Measurements from ENCODE around the gene PRKCD.

The PRKCD gene

GRCh38 chr3:53151870-53152660 is 8.9 kb upstream of the PRKCD start:
- Histone ChIP-seq H3K4me3 (ENCODE audit: low read length) (no peak overlapping the region), H3K27me3 (ENCODE audit: control insufficient read depth, insufficient read depth, low read length) (peaks cover 3% of the 10 kb centered on the region), H3K36me3 (ENCODE audit: control insufficient read depth, insufficient read depth, low read length) (no peaks in the 10 kb centered on the region), H3K9ac (ENCODE audit: low read length) (no peak overlapping the region), H3K4me1 (ENCODE audit: control insufficient read depth, insufficient read depth, low read length) (peaks cover 93% of the 10 kb centered on the region), H3K9me3 (ENCODE audit: control insufficient read depth, low read length) (no peaks in the 10 kb centered on the region)

- H3K4me1 ChIP-seq (ENCODE audit: control insufficient read depth, insufficient read depth, low read length): peaks cover 93% of the 10 kb centered on the region
- no peak overlapping the region for H3K4me3 ChIP-seq (ENCODE audit: low read length)
- H3K27me3 ChIP-seq (ENCODE audit: control insufficient read depth, insufficient read depth, low read length): peaks cover 3% of the 10 kb centered on the region
- H3K9ac ChIP-seq (ENCODE audit: low read length): no peak overlapping the region
- no peaks in the 10 kb centered on the region for H3K9me3 ChIP-seq (ENCODE audit: control insufficient read depth, low read length)
- H3K36me3 ChIP-seq (ENCODE audit: control insufficient read depth, insufficient read depth, low read length): no peaks in the 10 kb centered on the region
Measured at GRCh38 chr3:53153264-53153823, 7.7 kb upstream of the PRKCD start.

GRCh38 chr3:53153980-53154379 is 7.0 kb upstream of the PRKCD start:
- peaks cover 3% of the 10 kb centered on the region for H3K27me3 ChIP-seq (ENCODE audit: control insufficient read depth, insufficient read depth, low read length)
- peaks cover 98% of the 10 kb centered on the region for H3K4me1 ChIP-seq (ENCODE audit: control insufficient read depth, insufficient read depth, low read length)
- no peaks in the 10 kb centered on the region for H3K36me3 ChIP-seq (ENCODE audit: control insufficient read depth, insufficient read depth, low read length)
- H3K9ac ChIP-seq (ENCODE audit: low read length): no peak overlapping the region
- H3K9me3 ChIP-seq (ENCODE audit: control insufficient read depth, low read length): no peaks in the 10 kb centered on the region
- H3K4me3 ChIP-seq (ENCODE audit: low read length): no peak overlapping the region

- Histone ChIP-seq H3K36me3 (ENCODE audit: control insufficient read depth, insufficient read depth, low read length) (no peaks in the 10 kb centered on the region), H3K9ac (ENCODE audit: low read length) (peak overlapping the region; percentile 13), H3K9me3 (ENCODE audit: control insufficient read depth, low read length) (no peaks in the 10 kb centered on the region), H3K27me3 (ENCODE audit: control insufficient read depth, insufficient read depth, low read length) (peaks cover 3% of the 10 kb centered on the region), H3K4me1 (ENCODE audit: control insufficient read depth, insufficient read depth, low read length) (peaks cover 98% of the 10 kb centered on the region), H3K4me3 (ENCODE audit: low read length) (no peak overlapping the region)
Measured at GRCh38 chr3:53154881-53155285, 6.1 kb upstream of the PRKCD start.

GRCh38 chr3:53155760-53156159 is 5.2 kb upstream of the PRKCD start:
- Histone ChIP-seq H3K4me3 (ENCODE audit: low read length) (no peak overlapping the region), H3K9me3 (ENCODE audit: control insufficient read depth, low read length) (no peaks in the 10 kb centered on the region), H3K4me1 (ENCODE audit: control insufficient read depth, insufficient read depth, low read length) (peaks cover 96% of the 10 kb centered on the region), H3K27me3 (ENCODE audit: control insufficient read depth, insufficient read depth, low read length) (peaks cover 3% of the 10 kb centered on the region), H3K36me3 (ENCODE audit: control insufficient read depth, insufficient read depth, low read length) (no peaks in the 10 kb centered on the region), H3K9ac (ENCODE audit: low read length) (peak overlapping the region; percentile 7)

- peaks cover 3% of the 10 kb centered on the region for H3K27me3 ChIP-seq (ENCODE audit: control insufficient read depth, insufficient read depth, low read length)
- H3K4me1 ChIP-seq (ENCODE audit: control insufficient read depth, insufficient read depth, low read length): peaks cover 90% of the 10 kb centered on the region
- no peak overlapping the region for H3K9ac ChIP-seq (ENCODE audit: low read length)
- no peaks in the 10 kb centered on the region for H3K9me3 ChIP-seq (ENCODE audit: control insufficient read depth, low read length)
- no peaks in the 10 kb centered on the region for H3K36me3 ChIP-seq (ENCODE audit: control insufficient read depth, insufficient read depth, low read length)
- H3K4me3 ChIP-seq (ENCODE audit: low read length): no peak overlapping the region
Measured at GRCh38 chr3:53156368-53156834, 4.6 kb upstream of the PRKCD start.

GRCh38 chr3:53157974-53158580 is 2.9 kb upstream of the PRKCD start:
- H3K27me3 ChIP-seq (ENCODE audit: control insufficient read depth, insufficient read depth, low read length): peaks cover 3% of the 10 kb centered on the region
- H3K4me1 ChIP-seq (ENCODE audit: control insufficient read depth, insufficient read depth, low read length): peaks cover 76% of the 10 kb centered on the region

GRCh38 chr3:53158765-53159155 is 2.2 kb upstream of the PRKCD start:
- Histone ChIP-seq H3K36me3 (ENCODE audit: control insufficient read depth, insufficient read depth, low read length) (peaks cover 3% of the 10 kb centered on the region), H3K9ac (ENCODE audit: low read length) (peak overlapping the region; percentile 6), H3K27me3 (ENCODE audit: control insufficient read depth, insufficient read depth, low read length) (peaks cover 3% of the 10 kb centered on the region), H3K4me1 (ENCODE audit: control insufficient read depth, insufficient read depth, low read length) (peaks cover 75% of the 10 kb centered on the region), H3K9me3 (ENCODE audit: control insufficient read depth, low read length) (no peaks in the 10 kb centered on the region), H3K4me3 (ENCODE audit: low read length) (no peak overlapping the region)

More at GRCh38 chr3:53157974-53158580, 2.9 kb upstream of the PRKCD start:
- Histone ChIP-seq H3K4me3 (ENCODE audit: low read length) (no peak overlapping the region), H3K9ac (ENCODE audit: low read length) (no peak overlapping the region), H3K9me3 (ENCODE audit: control insufficient read depth, low read length) (no peaks in the 10 kb centered on the region), H3K36me3 (ENCODE audit: control insufficient read depth, insufficient read depth, low read length) (peaks cover 3% of the 10 kb centered on the region)

- Histone ChIP-seq H3K36me3 (ENCODE audit: control insufficient read depth, insufficient read depth, low read length) (peaks cover 3% of the 10 kb centered on the region), H3K4me1 (ENCODE audit: control insufficient read depth, insufficient read depth, low read length) (peaks cover 71% of the 10 kb centered on the region), H3K9me3 (ENCODE audit: control insufficient read depth, low read length) (no peaks in the 10 kb centered on the region), H3K4me3 (ENCODE audit: low read length) (no peak overlapping the region), H3K27me3 (ENCODE audit: control insufficient read depth, insufficient read depth, low read length) (peaks cover 3% of the 10 kb centered on the region), H3K9ac (ENCODE audit: low read length) (peak overlapping the region; percentile 22)
Measured at GRCh38 chr3:53159156-53160060, 1.6 kb upstream of the PRKCD start.

GRCh38 chr3:53160061-53160659 is 849 bp upstream of the PRKCD start:
- H3K36me3 ChIP-seq (ENCODE audit: control insufficient read depth, insufficient read depth, low read length): peaks cover 3% of the 10 kb centered on the region
- H3K4me3 ChIP-seq (ENCODE audit: low read length): peak overlapping the region; percentile 6
- peak overlapping the region; percentile 22 for H3K9ac ChIP-seq (ENCODE audit: low read length)
- H3K9me3 ChIP-seq (ENCODE audit: control insufficient read depth, low read length): no peaks in the 10 kb centered on the region
- peaks cover 71% of the 10 kb centered on the region for H3K4me1 ChIP-seq (ENCODE audit: control insufficient read depth, insufficient read depth, low read length)
- H3K27me3 ChIP-seq (ENCODE audit: control insufficient read depth, insufficient read depth, low read length): no peaks in the 10 kb centered on the region

GRCh38 chr3:53161450-53161819 is 426 bp downstream of the PRKCD start:
- peak overlapping the region; percentile 82 for H3K9ac ChIP-seq (ENCODE audit: low read length)
- no peaks in the 10 kb centered on the region for H3K27me3 ChIP-seq (ENCODE audit: control insufficient read depth, insufficient read depth, low read length)
- peaks cover 72% of the 10 kb centered on the region for H3K4me1 ChIP-seq (ENCODE audit: control insufficient read depth, insufficient read depth, low read length)
- H3K36me3 ChIP-seq (ENCODE audit: control insufficient read depth, insufficient read depth, low read length): peaks cover 3% of the 10 kb centered on the region
- no peaks in the 10 kb centered on the region for H3K9me3 ChIP-seq (ENCODE audit: control insufficient read depth, low read length)
- peak overlapping the region; percentile 42 for H3K4me3 ChIP-seq (ENCODE audit: low read length)

Data from mucosa of stomach (tissue), 1 donor.